K562 (cell line): Measurements from ENCODE around the gene DNAJB7. TPM values are rescaled to one million over a fixed set of nuclear protein-coding genes. Genes with fewer than 3 reads are reported as not detected.

Experiments
- BRCA1 ChIP-seq, 2 experiments: fragments of 450-650 bp in 1 of 2; sonication (generic) in 1 of 2; formaldehyde crosslinking in 1 of 2; IDR thresholded peaks; 2 replicates each; pipeline versions ENCODE4 v1.5.0 to v1.6.1; 2017 to 2020; ENCODE audit warnings: mild to moderate bottlenecking in 1 of 2, missing genetic modification reagents in 1 of 2
- CBX1 ChIP-seq: sonication (generic); IDR thresholded peaks from 2 replicates; pipeline ENCODE4 v1.6.1; 2016; ENCODE audit warnings: antibody characterized with exemption, low read depth, mild to moderate bottlenecking
- DMBX1 ChIP-seq: fragments of 250-450 bp; sonication (Bioruptor Pico); IDR thresholded peaks from 2 replicates; pipeline ENCODE4 v1.8.0; 2022; ENCODE audit warnings: inconsistent platforms, mild to moderate bottlenecking, moderate library complexity, borderline replicate concordance
- HLTF ChIP-seq: fragments of 450-650 bp; IDR thresholded peaks from 2 replicates; pipeline ENCODE4 v1.6.1; 2016
- KAT2B ChIP-seq: IDR thresholded peaks from one replicate; pipeline ENCODE4 v1.6.1; 2012; ENCODE audit warnings: low read depth, mild to moderate bottlenecking, control low read depth, inconsistent platforms, low read length, moderate library complexity
- PHF20 ChIP-seq: fragments of 450-650 bp; IDR thresholded peaks from 2 replicates; pipeline ENCODE4 v1.6.1; 2018; ENCODE audit not compliant: partially characterized antibody
- RAD51 ChIP-seq: fragments of 450-650 bp; IDR thresholded peaks from 2 replicates; pipeline ENCODE4 v1.7.1; 2016; ENCODE audit warnings: low read depth, mild to moderate bottlenecking, borderline replicate concordance
- SOX6 ChIP-seq: fragments of 450-650 bp; IDR thresholded peaks from 2 replicates; pipeline ENCODE4 v1.6.1; 2014; ENCODE audit warnings: mild to moderate bottlenecking
- SPI1 ChIP-seq: IDR thresholded peaks from 2 replicates; pipeline ENCODE4 v1.6.1; 2011; ENCODE audit warnings: low read depth, low read length, control low read depth, borderline replicate concordance
- SUPT5H ChIP-seq: fragments of 450-650 bp; IDR thresholded peaks from 2 replicates; pipeline ENCODE4 v1.6.1; 2016
- TEAD1 ChIP-seq, 2 experiments: fragments of 450-650 bp in 1 of 2; sonication (generic) in 1 of 2; formaldehyde crosslinking; IDR thresholded peaks; 2 replicates each; pipeline versions ENCODE4 v1.4.0 to v1.8.0; 2020 to 2022; ENCODE audit warnings: mild to moderate bottlenecking in 2 of 2, missing genetic modification reagents in 1 of 2
- TRIM24 ChIP-seq, 2 experiments: fragments of 450-650 bp; IDR thresholded peaks; 2 replicates each; pipeline ENCODE4 v1.6.1; 2016
- ZNF23 ChIP-seq: fragments of 250-450 bp; sonication (Bioruptor Pico); IDR thresholded peaks from 2 replicates; pipeline ENCODE4 v1.4.0; 2020; ENCODE audit warnings: mild to moderate bottlenecking
- polyA plus RNA-seq, 8 experiments: library from polyadenylated mRNA; depleted of rRNA in 4 of 8; stranded (reverse) in 5 of 8; unstranded in 3 of 8; fragments of >200 nt; fragmentation: Nextera tagmentation in 2 of 8; fragmentation: Illumina TruSeq in 1 of 8; extraction: Ambion mirVana in 2 of 8; extraction: Trizol in 1 of 8; gene quantifications; 2 replicates each; pipeline versions ENCODE4 v1.2.1 to v1.2.3, GENCODE V29; 2011 to 2014; ENCODE audit warnings: inconsistent platforms in 1 of 8, missing spikeins in 1 of 8
- total RNA-seq, 7 experiments: library from RNA; depleted of rRNA in 6 of 7; stranded (reverse); fragments of >200 nt in 6 of 7; fragmentation: Illumina TruSeq in 2 of 7; extraction: Trizol in 2 of 7; gene quantifications; 2 replicates each; pipeline versions ENCODE4 v1.2.1 to v1.2.3, GENCODE V29; 2011 to 2021; ENCODE audit warnings: low replicate concordance in 1 of 7
- TF ChIP-seq, protein P1 (sequence below), 2 experiments: fragments of 450-650 bp; formaldehyde crosslinking in 1 of 2; IDR thresholded peaks; 2 replicates each; pipeline versions ENCODE4 v1.4.0 to v1.6.1; 2014 to 2020; ENCODE audit warnings: mild to moderate bottlenecking in 2 of 2, borderline replicate concordance in 1 of 2, low read depth in 1 of 2
- TF ChIP-seq, protein P2 (sequence below): sonication (generic); formaldehyde crosslinking; IDR thresholded peaks from 2 replicates; pipeline ENCODE4 v1.9.0; 2022; ENCODE audit warnings: mild to moderate bottlenecking, missing genetic modification reagents
- TF ChIP-seq, protein P3 (sequence below): sonication (generic); formaldehyde crosslinking; IDR thresholded peaks from 2 replicates; pipeline ENCODE4 v1.8.1; 2023; ENCODE audit warnings: mild to moderate bottlenecking, missing genetic modification reagents
- TF ChIP-seq, protein P4 (sequence below): fragments of 250-450 bp; sonication (Bioruptor Pico); IDR thresholded peaks from 2 replicates; pipeline ENCODE4 v1.5.0; 2021

Gene DNAJB7
- total and polyA plus RNA-seq, 9 of the 15 experiments (the other 6 are each of a cell fraction or from before 2014, with no cell fraction given), result 0.13 to 0.21 TPM; not detected in 7

DNA sequence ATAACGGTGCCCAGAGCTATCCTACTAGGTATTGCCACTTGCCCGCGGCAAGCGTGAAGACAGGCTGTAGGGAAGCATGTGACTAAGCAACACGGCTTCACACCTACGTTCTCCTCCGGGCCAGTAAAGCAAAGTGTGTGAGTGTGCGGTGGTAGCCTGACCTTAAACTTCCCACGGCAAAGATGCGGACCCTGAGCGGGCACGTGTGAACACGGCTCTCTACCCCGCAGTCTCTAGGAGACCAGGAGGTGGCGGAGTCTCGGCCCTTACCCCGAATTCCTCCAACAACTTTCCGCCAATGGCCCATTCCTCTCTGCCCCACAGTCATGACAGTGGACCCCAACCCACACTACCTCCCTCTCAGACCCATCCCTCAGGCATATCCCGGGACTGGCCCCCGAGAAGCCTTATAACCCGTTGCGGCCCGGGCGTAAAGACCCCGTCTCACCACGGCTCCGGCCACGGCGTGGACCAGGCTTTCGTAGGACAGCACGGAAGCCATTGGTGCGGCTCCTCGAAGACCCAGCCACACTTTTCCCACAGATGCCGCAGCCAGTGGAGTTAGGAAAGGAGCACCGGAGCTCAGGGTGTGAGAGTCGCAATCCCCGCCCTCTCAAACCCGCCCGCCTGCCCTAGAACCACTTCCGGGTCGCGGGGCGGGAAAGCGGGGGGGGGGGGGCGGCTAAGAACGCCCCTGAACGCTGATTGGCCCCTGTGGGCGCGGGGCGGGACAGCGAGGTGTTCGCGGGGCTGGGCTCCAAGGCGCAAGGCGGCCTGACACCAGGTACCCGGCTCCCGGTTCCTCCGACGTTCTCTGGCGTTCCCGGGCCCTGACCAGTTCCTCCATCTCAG is 42.9 kb downstream of the DNAJB7 start, which contains the start of gene SLC25A17 (continued):
- TF ChIP-seq, protein P1, sequence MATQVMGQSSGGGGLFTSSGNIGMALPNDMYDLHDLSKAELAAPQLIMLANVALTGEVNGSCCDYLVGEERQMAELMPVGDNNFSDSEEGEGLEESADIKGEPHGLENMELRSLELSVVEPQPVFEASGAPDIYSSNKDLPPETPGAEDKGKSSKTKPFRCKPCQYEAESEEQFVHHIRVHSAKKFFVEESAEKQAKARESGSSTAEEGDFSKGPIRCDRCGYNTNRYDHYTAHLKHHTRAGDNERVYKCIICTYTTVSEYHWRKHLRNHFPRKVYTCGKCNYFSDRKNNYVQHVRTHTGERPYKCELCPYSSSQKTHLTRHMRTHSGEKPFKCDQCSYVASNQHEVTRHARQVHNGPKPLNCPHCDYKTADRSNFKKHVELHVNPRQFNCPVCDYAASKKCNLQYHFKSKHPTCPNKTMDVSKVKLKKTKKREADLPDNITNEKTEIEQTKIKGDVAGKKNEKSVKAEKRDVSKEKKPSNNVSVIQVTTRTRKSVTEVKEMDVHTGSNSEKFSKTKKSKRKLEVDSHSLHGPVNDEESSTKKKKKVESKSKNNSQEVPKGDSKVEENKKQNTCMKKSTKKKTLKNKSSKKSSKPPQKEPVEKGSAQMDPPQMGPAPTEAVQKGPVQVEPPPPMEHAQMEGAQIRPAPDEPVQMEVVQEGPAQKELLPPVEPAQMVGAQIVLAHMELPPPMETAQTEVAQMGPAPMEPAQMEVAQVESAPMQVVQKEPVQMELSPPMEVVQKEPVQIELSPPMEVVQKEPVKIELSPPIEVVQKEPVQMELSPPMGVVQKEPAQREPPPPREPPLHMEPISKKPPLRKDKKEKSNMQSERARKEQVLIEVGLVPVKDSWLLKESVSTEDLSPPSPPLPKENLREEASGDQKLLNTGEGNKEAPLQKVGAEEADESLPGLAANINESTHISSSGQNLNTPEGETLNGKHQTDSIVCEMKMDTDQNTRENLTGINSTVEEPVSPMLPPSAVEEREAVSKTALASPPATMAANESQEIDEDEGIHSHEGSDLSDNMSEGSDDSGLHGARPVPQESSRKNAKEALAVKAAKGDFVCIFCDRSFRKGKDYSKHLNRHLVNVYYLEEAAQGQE (IDR thresholded peaks at IDR 0.05; ENCODE audit: borderline replicate concordance), result no peak
- TF ChIP-seq, protein P1 (CRISPR knock-in tag; IDR thresholded peaks at IDR 0.05; ENCODE audit: low read depth), result no peak
- TF ChIP-seq CBX1 (no peak), DMBX1 (CRISPR knock-in tag) (no peak), BRCA1 (IDR thresholded peaks at IDR 0.05) (no peak), BRCA1 (CRISPR knock-in tag; IDR thresholded peaks at IDR 0.05) (no peak), TEAD1 (CRISPR knock-in tag; IDR thresholded peaks at IDR 0.05) (peak in 1 of 2 experiments; percentile 33; a peak in 1 of 4 replicates), SUPT5H (peak; percentile 71; the same call in 1 of the 2 replicates), KAT2B (no peak), TRIM24 (IDR thresholded peaks at IDR 0.05) (no peak), HLTF (peak; percentile 33; the same call in 1 of the 2 replicates), RAD51 (no peak), ZNF23 (CRISPR knock-in tag) (no peak), PHF20 (no peak), SPI1 (no peak), SOX6 (no peak)
- TF ChIP-seq, protein P2, sequence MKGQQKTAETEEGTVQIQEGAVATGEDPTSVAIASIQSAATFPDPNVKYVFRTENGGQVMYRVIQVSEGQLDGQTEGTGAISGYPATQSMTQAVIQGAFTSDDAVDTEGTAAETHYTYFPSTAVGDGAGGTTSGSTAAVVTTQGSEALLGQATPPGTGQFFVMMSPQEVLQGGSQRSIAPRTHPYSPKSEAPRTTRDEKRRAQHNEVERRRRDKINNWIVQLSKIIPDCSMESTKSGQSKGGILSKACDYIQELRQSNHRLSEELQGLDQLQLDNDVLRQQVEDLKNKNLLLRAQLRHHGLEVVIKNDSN (CRISPR knock-in tag), result peak; percentile 73
- TF ChIP-seq, protein P3, sequence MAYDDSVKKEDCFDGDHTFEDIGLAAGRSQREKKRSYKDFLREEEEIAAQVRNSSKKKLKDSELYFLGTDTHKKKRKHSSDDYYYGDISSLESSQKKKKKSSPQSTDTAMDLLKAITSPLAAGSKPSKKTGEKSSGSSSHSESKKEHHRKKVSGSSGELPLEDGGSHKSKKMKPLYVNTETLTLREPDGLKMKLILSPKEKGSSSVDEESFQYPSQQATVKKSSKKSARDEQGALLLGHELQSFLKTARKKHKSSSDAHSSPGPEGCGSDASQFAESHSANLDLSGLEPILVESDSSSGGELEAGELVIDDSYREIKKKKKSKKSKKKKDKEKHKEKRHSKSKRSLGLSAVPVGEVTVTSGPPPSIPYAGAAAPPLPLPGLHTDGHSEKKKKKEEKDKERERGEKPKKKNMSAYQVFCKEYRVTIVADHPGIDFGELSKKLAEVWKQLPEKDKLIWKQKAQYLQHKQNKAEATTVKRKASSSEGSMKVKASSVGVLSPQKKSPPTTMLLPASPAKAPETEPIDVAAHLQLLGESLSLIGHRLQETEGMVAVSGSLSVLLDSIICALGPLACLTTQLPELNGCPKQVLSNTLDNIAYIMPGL (CRISPR knock-in tag), result no peak
- TF ChIP-seq, protein P4, sequence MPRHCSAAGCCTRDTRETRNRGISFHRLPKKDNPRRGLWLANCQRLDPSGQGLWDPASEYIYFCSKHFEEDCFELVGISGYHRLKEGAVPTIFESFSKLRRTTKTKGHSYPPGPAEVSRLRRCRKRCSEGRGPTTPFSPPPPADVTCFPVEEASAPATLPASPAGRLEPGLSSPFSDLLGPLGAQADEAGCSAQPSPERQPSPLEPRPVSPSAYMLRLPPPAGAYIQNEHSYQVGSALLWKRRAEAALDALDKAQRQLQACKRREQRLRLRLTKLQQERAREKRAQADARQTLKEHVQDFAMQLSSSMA (CRISPR knock-in tag), result no peak
